SK-N-SH (cell line): Measurements from ENCODE around the gene AUTS2. TPM values are rescaled to one million over a fixed set of nuclear protein-coding genes. Genes with fewer than 3 reads are reported as not detected.

ENCODE experiments used
- CTCF ChIA-PET: fragments of 300-600, 350-600 bp; formaldehyde crosslinking; extraction: SDS; loops from one replicate; lab custom pipeline; 2021; lab: Yijun Ruan, JAX
- POLR2A ChIA-PET: fragments of 350-600 bp; sonication (Branson Sonifier 250); formaldehyde crosslinking; extraction: SDS; loops from one replicate; lab custom pipeline; 2020; ENCODE audit warnings: antibody characterized with exemption, inconsistent platforms; lab: Yijun Ruan, JAX
- DNase-seq: peaks from one replicate; pipeline ENCODE4 v3.0.0; 2012
- H2AFZ ChIP-seq: fragments of 200-600 bp; sonication (generic); 2 replicates; pipeline ENCODE4 v1.8.1; 2016; ENCODE audit warnings: antibody characterized with exemption, mild to moderate bottlenecking, low read depth
- H3F3A ChIP-seq: fragments of 200-600 bp; sonication (generic); replicated peaks from 2 replicates; pipeline ENCODE3; 2016; ENCODE audit warnings: antibody characterized with exemption, mild to moderate bottlenecking; ENCODE audit not compliant: insufficient read depth
- H3K27ac ChIP-seq, 2 experiments: fragments of 200-500 bp in 1 of 2; fragments of 200-600 bp in 1 of 2; sonication (Bioruptor generic) in 1 of 2; sonication (generic), shearing (Covaris generic) in 1 of 2; 2 replicates each; pipeline versions ENCODE4 v1.5.1 to v1.6.1; 2014 to 2016; ENCODE audit warnings: low read depth in 2 of 2, inconsistent platforms in 1 of 2, low read length in 1 of 2, mild to moderate bottlenecking in 1 of 2, mixed read lengths in 1 of 2
- H3K27me3 ChIP-seq: fragments of 200-600 bp; sonication (generic), shearing (Covaris generic); 2 replicates; pipeline ENCODE4 v1.6.1; 2016; ENCODE audit warnings: mixed run types; ENCODE audit not compliant: insufficient read depth
- H3K36me3 ChIP-seq, 2 experiments: fragments of 200-500 bp in 1 of 2; fragments of 200-600 bp in 1 of 2; sonication (Bioruptor generic) in 1 of 2; sonication (generic) in 1 of 2; replicated peaks in 1 of 2; 2 replicates each; pipeline versions ENCODE3 to v1.5.1; 2014 to 2016; ENCODE audit warnings: low read length in 1 of 2, mild to moderate bottlenecking in 1 of 2; ENCODE audit not compliant: insufficient read depth in 2 of 2, control insufficient read depth in 1 of 2
- H3K4me1 ChIP-seq, 2 experiments: fragments of 200-500 bp in 1 of 2; fragments of 200-600 bp in 1 of 2; sonication (Bioruptor generic) in 1 of 2; sonication (generic), shearing (Covaris generic) in 1 of 2; 2 replicates each; pipeline versions ENCODE4 v1.5.1 to v1.6.1; 2014 to 2016; ENCODE audit warnings: low read depth in 1 of 2, low read length in 1 of 2, mixed run types in 1 of 2; ENCODE audit not compliant: insufficient read depth in 2 of 2, control insufficient read depth in 1 of 2
- H3K4me2 ChIP-seq: fragments of 200-600 bp; sonication (generic), shearing (Covaris generic); 2 replicates; pipeline ENCODE4 v1.6.1; 2017; ENCODE audit warnings: mixed run types
- H3K4me3 ChIP-seq, 2 experiments: fragments of 200-500 bp in 1 of 2; fragments of 200-600 bp in 1 of 2; sonication (Bioruptor generic) in 1 of 2; sonication (generic), shearing (Covaris generic) in 1 of 2; 2 replicates each; pipeline versions ENCODE4 v1.5.1 to v1.8.1; 2014 to 2016; ENCODE audit warnings: low read depth in 2 of 2, inconsistent platforms in 1 of 2, low read length in 1 of 2, mild to moderate bottlenecking in 1 of 2, mixed read lengths in 1 of 2, moderate library complexity in 1 of 2
- H3K79me2 ChIP-seq: fragments of 200-600 bp; sonication (generic); 2 replicates; pipeline ENCODE4 v1.8.1; 2017; ENCODE audit warnings: mild to moderate bottlenecking; ENCODE audit not compliant: insufficient read depth
- H3K9ac ChIP-seq: fragments of 200-600 bp; sonication (generic); 2 replicates; pipeline ENCODE4 v1.6.1; 2017; ENCODE audit warnings: mixed run types
- H3K9me2 ChIP-seq: fragments of 200-600 bp; sonication (generic); 2 replicates; pipeline ENCODE4 v1.6.1; 2017; ENCODE audit warnings: mixed run types
- H3K9me3 ChIP-seq: fragments of 200-600 bp; sonication (generic); 2 replicates; pipeline ENCODE4 v1.6.1; 2017; ENCODE audit warnings: mixed run types, mild to moderate bottlenecking, moderate library complexity
- H4K20me1 ChIP-seq: fragments of 200-600 bp; sonication (generic); 2 replicates; pipeline ENCODE4 v1.6.1; 2017; ENCODE audit warnings: mild to moderate bottlenecking, mixed run types; ENCODE audit not compliant: insufficient read depth
- CHD2 ChIP-seq: fragments of 150-350 bp; IDR thresholded peaks from 2 replicates; pipeline ENCODE4 v1.6.1; 2018; ENCODE audit warnings: low read length; ENCODE audit not compliant: partially characterized antibody
- ELF1 ChIP-seq: IDR thresholded peaks from 2 replicates; pipeline ENCODE4 v1.4.0; 2012
- EP300 ChIP-seq, 2 experiments: IDR thresholded peaks; 2 replicates each; pipeline versions ENCODE4 v1.4.0 to v1.6.1; 2012; ENCODE audit warnings: borderline replicate concordance in 1 of 2, low read depth in 1 of 2, low read length in 1 of 2
- EZH2phosphoT487 ChIP-seq: fragments of 200-600 bp; sonication (generic); IDR thresholded peaks from 2 replicates; pipeline ENCODE4 v1.6.1; 2017; ENCODE audit warnings: low read depth, mixed run types, mild to moderate bottlenecking, antibody characterized with exemption, moderate library complexity, borderline replicate concordance
- GABPA ChIP-seq: IDR thresholded peaks from 2 replicates; pipeline ENCODE4 v1.4.0; 2012; ENCODE audit warnings: low read depth, mild to moderate bottlenecking
- GATA2 ChIP-seq: sonication (generic); formaldehyde crosslinking; IDR thresholded peaks from 2 replicates; pipeline ENCODE4 v1.5.0; 2020; ENCODE audit warnings: mild to moderate bottlenecking, missing genetic modification reagents
- MAX ChIP-seq: IDR thresholded peaks from 2 replicates; pipeline ENCODE4 v1.4.0; 2012; ENCODE audit warnings: low read depth
- MEF2A ChIP-seq: IDR thresholded peaks from 2 replicates; pipeline ENCODE4 v1.4.0; 2012; ENCODE audit warnings: low read depth, borderline replicate concordance
- NFIC ChIP-seq: IDR thresholded peaks from 2 replicates; pipeline ENCODE4 v1.4.0; 2012; ENCODE audit warnings: borderline replicate concordance
- PBX3 ChIP-seq: IDR thresholded peaks from 2 replicates; pipeline ENCODE4; 2012
- RAD21 ChIP-seq: IDR thresholded peaks from 2 replicates; pipeline ENCODE4 v1.6.1; 2012; ENCODE audit warnings: mild to moderate bottlenecking, low read length
- REST ChIP-seq: IDR thresholded peaks from 2 replicates; pipeline ENCODE4 v1.6.1; 2012; ENCODE audit warnings: mild to moderate bottlenecking, low read depth, low read length, moderate library complexity
- RFX5 ChIP-seq: IDR thresholded peaks from 2 replicates; pipeline ENCODE4 v1.6.1; 2012; ENCODE audit warnings: mild to moderate bottlenecking, improper control_type of control experiment, low read length
- RXRA ChIP-seq: IDR thresholded peaks from 2 replicates; pipeline ENCODE4 v1.4.0; 2012; ENCODE audit warnings: low read depth, mild to moderate bottlenecking, borderline replicate concordance
- TAF1 ChIP-seq: IDR thresholded peaks from 2 replicates; pipeline ENCODE4 v1.6.1; 2012; ENCODE audit warnings: low read depth, mild to moderate bottlenecking, low read length, moderate library complexity, borderline replicate concordance
- TCF12 ChIP-seq: IDR thresholded peaks from 2 replicates; pipeline ENCODE4 v1.4.0; 2012
- TEAD4 ChIP-seq: IDR thresholded peaks from 2 replicates; pipeline ENCODE4 v1.4.0; 2012; ENCODE audit warnings: mild to moderate bottlenecking, borderline replicate concordance; ENCODE audit not compliant: insufficient read depth
- USF1 ChIP-seq: IDR thresholded peaks from 2 replicates; pipeline ENCODE4 v1.4.0; 2012; ENCODE audit warnings: low read depth, borderline replicate concordance
- USF2 ChIP-seq: fragments of 150-350 bp; IDR thresholded peaks from 2 replicates; pipeline ENCODE4 v1.6.1; 2017; ENCODE audit warnings: antibody characterized with exemption, low read length, low read depth, borderline replicate concordance
- YY1 ChIP-seq: IDR thresholded peaks from 2 replicates; pipeline ENCODE4 v1.4.0; 2012; ENCODE audit warnings: low read depth, mild to moderate bottlenecking
- WGBS: methylation state at CpG from one replicate; pipeline ENCODE4 v1.1.6; 2017; ENCODE audit warnings: low lambda C conversion rate; 5-methylcytosine and 5-hydroxymethylcytosine counted together
- polyA plus RNA-seq, 3 experiments: library from polyadenylated mRNA; depleted of rRNA; stranded (reverse); fragments of >200 nt; gene quantifications; 2 replicates each; pipeline ENCODE4 v1.2.3, GENCODE V29; 2012

AUTS2 gene
- polyA plus RNA-seq, 1 of the 3 experiments (the other 2 are of a cell fraction) = 15.6 TPM

GRCh38 chr7:70356085-70356786, 758.0 kb downstream of the AUTS2 start:
- ChIA-PET POLR2A (no interaction called here), CTCF (interaction anchor here (3.8 kb wide), 1 partner anchor 342 kb away, joined by 9 read pairs; no protein-coding TSS in a partner anchor)
- H3K9ac ChIP-seq = no peak overlapping the region
- no peak for TF ChIP-seq USF1
- no peak for TF ChIP-seq RXRA
- TF ChIP-seq TEAD4 = no peak
- no peak for TF ChIP-seq NFIC
- TF ChIP-seq GABPA = no peak
- TF ChIP-seq EP300 (IDR thresholded peaks at IDR 0.05; ENCODE audit: borderline replicate concordance in 1 of 2, low read depth in 1 of 2, low read length in 1 of 2) = no peak
- no peak for TF ChIP-seq ELF1
- TF ChIP-seq MEF2A = no peak
- TF ChIP-seq EZH2phosphoT487 = no peak
- TF ChIP-seq RAD21 = no peak
- TF ChIP-seq TCF12 = no peak
- TF ChIP-seq GATA2 = no peak
- TF ChIP-seq TAF1 = no peak
- no peak for TF ChIP-seq REST
- no peak for TF ChIP-seq CHD2
- no peak for TF ChIP-seq USF2
- TF ChIP-seq PBX3 = no peak
- no peak for TF ChIP-seq YY1
- TF ChIP-seq MAX = no peak
- no peak for TF ChIP-seq RFX5
- 100% methylated on average over 1 of the region's 1 CpG for WGBS
- H4K20me1 ChIP-seq = no peaks in the 10 kb centered on the region
- no peaks in the 10 kb centered on the region for H3K9me2 ChIP-seq
- no peak overlapping the region for H3K27ac ChIP-seq
- H3K36me3 ChIP-seq = no peaks in the 10 kb centered on the region
- H3K79me2 ChIP-seq = no peaks in the 10 kb centered on the region
- no peak overlapping the region for H3K4me2 ChIP-seq
- peaks cover 0 to 49% of the 10 kb centered on the region in 2 experiments; a peak in 3 of 4 replicates for H3K4me1 ChIP-seq
- H3K4me3 ChIP-seq = no peak overlapping the region
- no peak for DNase-seq
- H2AFZ ChIP-seq = no peak overlapping the region
- H3K9me3 ChIP-seq = no peaks in the 10 kb centered on the region
- H3F3A ChIP-seq = no peaks in the 10 kb centered on the region
- no peaks in the 10 kb centered on the region for H3K27me3 ChIP-seq
